Epithelial cell of prostate (primary cell): Measurements from ENCODE around the gene SERGEF.
A peak's percentile ranks its signal among the peaks of the same experiment; 100 is the strongest.

Experiments used
- DNase-seq: peaks from one replicate; pipeline ENCODE4 v3.0.0-alpha.2; 2011; ENCODE audit warnings: low read depth, low spot score
- H3K27ac ChIP-seq: fragments of 450-650 bp; 2 replicates; pipeline ENCODE4 v1.5.1; 2017; ENCODE audit warnings: mild to moderate bottlenecking

The SERGEF gene

DNA sequence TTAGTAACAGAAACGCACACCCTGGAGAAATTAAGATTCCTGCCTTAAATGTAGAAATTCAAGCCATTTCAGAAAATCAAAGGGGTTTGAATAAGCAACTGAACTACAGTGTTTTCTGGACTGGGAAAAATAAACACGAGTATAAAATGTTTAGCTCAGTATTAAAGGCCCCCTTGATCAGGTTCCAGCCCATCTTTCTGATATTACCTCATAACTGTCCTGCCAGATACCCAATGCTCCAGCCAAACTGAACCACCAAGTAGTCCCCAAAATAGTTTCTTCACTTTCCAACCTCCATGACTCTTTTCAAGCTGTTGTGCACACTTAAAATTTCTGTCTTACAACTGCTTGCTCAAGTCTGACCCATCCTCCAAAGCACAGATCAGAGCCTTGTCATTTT is 54.4 kb downstream of the SERGEF start:
- DNase-seq: no peak
- H3K27ac ChIP-seq: no peak overlapping the region

DNA sequence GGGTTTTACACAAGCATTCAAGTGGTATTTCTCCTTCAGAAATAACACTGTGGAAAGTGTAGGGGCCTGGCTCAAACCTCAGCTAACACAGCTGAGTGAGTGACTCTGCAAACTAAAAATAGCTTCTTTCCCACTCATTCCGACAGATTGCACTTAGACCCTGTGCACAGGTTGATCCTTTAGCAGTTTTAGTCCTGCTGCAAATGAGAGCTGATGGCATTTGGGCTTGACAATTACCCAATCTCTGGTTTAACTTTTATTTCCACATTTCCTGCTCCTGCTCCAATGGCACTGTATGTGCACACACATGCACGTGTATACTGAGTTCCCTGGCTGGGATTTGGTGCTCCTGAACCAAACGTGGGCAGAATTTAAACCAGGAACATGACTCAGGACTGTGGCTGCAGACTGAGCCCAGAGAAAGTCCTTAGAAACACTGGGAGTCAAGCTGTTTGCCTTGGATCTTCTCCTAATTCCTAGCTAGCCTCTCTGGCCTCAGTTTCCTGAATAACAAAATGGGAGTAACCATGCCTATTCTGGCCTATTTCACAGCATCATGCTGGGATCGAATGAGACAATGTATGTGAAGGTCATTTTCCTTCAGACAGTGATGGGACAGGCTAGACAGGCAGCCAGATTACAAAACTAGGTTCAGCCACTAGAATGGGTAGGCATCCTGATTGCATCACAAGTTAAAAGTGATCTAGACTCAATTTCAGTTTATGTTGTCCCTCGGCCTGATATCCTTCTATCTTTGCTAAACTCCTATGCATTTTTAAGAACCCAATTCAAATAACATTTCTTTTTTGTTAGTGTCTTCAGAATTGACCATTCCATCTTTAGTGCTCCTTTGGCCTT is 58.2 kb downstream of the SERGEF start:
- DNase-seq: no peak
- H3K27ac ChIP-seq: no peak overlapping the region

DNA sequence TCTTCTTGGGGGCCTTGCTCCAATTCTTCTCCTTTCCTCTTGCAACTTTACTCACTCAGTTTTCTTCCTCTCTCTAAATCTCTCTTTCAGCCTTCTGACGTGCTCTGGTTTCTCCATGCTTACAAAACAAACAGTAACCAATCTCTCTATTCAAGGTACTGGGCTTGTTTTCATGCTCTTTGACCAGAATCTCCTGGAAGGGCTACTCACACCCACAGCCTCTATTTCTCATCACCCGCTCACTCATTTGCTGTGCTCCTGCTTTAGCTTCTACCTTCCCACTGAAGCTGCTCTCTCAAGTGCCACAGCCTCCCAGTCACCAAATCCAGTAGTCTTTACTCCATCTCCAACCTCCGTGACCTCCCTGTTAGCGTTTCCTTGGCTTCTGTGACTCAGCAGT is 60.4 kb downstream of the SERGEF start:
- H3K27ac ChIP-seq: no peak overlapping the region
- DNase-seq: no peak

DNA sequence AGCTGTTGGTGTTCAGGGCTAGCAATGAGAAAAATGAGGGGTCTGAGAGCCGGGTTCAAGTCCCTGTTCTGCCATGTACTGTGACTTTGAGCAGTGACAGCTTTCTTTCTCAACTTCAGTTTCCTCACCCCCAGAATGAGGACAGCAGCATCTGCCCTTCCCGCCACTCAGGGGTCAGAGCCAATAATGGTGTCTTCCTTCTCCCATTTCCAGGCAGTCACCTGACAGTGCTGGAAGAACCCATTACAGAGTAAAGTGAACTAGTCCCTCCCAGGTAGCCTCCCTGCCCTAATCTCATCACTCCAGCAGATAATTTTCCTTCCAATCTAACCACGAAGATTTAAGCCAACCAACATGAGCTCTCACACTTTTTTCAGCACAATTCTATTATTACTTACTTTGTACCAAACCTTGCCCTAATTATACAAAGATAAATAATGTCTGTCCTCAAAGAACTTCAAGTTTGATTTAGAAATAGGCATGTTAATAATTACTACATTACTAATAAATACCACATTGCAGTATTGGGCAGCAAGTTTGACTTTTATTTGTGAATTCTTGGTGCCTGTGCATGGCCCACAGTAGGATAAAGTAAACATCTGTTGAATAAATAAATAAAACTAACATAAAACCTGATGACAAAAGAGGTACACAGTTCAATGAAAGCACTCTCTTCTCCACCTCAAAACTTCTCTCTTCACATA is 61.0 kb downstream of the SERGEF start:
- no peak overlapping the region for H3K27ac ChIP-seq
- DNase-seq: no peak

DNA sequence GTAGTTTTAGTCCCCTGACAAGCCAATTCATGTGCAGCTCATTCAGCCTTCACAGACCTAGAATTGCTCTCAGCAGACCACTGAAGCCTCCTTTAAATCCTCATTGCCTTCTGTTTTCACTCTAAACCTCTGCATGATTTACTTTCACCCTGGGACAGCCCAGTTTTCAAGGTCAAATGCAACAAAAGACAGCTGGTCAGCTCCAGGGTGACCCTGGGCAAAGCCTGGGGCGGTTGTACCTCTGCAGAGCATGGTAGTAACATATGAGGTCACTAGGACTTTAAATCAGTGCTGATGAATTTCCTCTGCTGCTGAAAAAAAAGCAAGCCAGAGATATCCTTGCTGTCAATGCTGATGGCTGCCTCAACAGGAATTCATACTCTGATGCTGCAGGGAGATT is 62.2 kb downstream of the SERGEF start:
- DNase-seq: no peak
- no peak overlapping the region for H3K27ac ChIP-seq

DNA sequence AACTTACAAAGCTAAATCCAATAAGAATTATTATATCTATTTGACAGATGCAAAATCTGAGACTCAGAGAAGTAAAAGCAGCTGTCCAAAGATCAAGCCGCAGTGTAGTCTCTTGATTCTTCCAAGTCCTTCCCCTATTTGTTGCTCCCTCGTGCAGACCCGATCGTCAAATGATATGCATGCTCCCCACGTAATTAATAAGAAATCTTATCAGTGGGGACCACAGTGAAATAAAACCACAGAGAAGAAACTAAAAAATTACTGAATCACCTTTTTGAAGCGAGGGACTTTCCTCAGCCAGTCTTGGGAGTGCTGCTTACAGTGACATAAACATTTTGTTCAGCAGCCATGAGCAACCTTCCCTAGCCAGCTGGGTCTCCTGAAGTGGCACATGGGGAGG is 64.6 kb downstream of the SERGEF start:
- DNase-seq: no peak

DNA sequence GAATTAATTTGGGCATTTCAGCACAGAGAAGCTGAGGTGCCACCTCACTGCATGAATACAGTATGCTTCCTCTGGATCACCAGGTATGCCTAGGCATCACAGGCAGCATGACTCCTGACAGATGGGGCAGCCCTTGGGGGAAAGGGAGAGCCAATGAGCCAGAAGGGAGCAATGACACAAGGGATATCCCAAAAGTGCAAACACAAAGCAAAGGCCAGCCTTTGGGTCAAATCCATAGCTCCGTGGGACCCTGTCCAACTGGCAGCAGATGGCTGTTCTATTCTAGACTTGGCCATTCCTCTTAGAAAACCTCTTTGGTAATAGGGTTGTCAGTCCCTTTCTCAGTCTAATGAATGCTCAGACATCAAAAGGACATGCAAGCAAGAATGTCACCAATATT is 73.3 kb downstream of the SERGEF start:
- no peak for DNase-seq
- H3K27ac ChIP-seq: no peak overlapping the region

More for the DNA sequence above, 64.6 kb downstream of the SERGEF start:
- no peak overlapping the region for H3K27ac ChIP-seq

DNA sequence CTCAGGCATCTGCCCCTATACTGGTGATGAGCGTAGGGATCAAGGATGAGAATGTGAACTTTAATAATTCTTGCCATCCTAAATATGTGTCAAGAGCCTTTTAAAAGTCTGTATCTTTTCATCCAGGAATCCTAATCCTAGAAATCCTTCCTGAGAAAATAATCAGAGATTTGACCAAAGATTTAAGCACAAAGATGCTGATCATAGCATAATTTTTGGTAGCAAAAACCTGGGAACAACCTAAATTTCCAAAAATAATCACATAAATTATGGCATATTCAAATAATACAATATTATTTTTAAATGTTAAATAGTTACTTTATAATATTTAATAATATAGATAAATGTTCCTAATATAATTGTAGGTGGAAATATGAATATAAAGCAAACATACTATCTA is 76.1 kb downstream of the SERGEF start:
- H3K27ac ChIP-seq: no peak overlapping the region
- DNase-seq: no peak

DNA sequence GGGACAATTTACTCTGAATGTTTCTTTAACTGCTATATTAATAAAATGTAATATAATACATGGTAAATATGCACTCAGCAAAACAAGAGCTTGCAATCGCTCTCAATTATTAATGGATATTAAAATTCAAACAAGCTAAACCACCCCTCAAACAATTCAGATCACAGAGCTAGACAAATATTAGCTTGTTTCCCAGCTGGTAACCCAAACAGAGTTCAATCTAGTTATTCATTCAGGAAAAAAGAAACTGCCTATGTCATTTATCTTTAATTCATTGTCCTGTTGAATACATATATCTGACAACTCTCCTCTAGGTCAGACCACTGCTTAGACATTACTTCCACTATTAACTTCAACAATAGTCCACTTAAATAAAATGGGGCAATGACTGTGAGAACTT is 78.7 kb downstream of the SERGEF start:
- no peak overlapping the region for H3K27ac ChIP-seq
- DNase-seq: no peak

DNA sequence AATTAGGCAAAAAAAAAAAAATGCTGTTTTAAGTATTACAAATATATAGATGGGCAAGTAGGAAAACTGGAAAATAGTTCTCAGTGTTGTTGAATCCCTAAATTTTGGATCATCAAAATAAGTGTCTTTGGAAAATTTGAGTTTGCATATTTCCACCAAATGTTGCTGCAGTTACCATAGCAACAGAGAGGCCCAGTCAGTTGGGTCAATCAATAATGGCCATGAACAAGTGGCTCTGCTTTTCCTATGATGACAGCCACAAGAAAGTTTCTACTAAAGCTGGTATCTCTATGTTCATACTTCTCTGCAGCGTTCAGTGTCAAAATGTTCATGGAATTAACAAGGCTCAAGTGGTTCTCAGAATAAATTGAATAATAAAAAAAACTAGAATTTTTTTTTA is 79.1 kb downstream of the SERGEF start:
- no peak overlapping the region for H3K27ac ChIP-seq
- DNase-seq: no peak

DNA sequence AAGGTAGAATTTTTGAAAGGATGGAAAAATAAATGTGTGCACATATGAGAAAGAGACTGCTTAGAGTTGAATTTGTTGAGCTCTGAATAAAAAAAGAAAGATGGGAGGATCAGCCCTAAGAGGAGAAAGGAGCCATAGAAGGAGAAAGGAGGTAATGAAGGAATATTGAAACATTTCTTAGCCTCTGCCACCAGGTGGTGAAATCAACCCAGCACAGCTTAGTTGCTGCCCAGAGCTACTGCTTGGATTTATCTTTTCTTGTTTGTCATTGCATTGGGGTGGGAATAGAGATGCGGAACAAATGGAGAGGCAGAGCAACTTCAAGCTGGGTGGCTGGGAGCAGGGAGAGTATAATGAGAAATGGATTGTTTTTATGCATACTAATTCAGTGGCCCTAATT is 80.4 kb downstream of the SERGEF start:
- no peak overlapping the region for H3K27ac ChIP-seq
- DNase-seq: no peak

DNA sequence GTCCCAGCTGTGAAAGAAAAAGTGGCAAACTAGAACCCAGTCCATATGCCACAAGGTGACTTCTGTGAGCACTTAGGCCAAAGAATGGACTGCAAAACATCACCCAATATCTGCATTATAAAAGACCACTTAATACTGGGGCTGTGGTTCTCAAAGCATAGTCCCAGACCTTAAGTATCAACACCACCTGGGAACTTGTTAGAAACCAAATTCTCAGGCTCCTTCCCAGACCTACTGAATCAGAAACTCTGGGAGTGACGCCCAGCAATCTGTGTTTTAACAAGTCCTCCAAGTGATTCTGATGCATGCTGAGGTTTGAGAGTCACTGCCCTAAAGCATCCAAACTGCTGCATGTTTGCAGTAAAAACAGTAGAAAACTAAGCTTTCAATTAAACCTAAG is 81.3 kb downstream of the SERGEF start:
- peak; percentile 27 for DNase-seq
- no peak overlapping the region for H3K27ac ChIP-seq

DNA sequence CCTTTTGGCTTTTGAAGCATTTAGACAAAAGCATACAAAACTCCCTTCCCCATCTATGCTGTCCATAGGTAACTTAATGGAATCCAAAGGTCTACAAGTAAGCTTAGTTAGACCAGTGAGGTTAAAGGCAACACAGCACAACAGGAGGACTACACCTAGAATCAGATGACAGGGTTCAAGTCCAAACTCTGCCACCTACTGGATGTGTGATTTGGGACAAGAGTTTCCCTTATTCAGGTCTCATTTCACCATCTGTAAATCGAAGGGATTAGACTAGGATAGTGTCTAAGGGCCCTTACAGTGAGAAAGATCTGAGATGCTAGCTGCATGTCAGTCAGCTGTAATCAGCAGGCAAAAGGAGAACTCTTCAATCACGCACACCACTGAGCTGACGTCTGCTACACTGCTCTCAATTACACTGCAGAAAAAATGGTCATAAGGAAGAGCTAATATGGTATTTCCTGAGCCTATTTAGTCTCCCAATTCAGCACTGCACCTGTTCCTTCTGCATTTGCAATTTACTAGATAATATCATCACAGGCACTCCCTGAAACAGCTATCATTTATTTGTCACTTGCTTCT is 82.2 kb downstream of the SERGEF start:
- no peak for DNase-seq
- H3K27ac ChIP-seq: no peak overlapping the region

DNA sequence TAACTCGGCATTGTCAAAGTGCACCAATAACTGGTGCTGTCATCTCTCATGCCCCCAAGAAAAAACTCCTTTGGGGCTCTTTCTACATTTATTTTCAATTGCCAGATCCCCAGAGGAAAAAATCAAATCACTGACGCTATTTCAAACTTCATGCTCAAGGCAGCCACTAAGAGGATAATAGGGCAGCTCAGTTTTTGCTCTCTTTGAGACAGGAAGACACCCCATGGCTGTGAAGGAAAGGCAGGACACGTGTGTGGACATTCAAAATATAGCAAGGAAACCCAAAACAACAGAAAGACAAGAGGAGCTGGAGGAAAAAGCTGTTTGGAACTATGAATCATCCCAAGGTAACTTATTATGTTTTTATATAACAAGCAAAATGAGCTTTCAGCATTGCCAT is 83.7 kb downstream of the SERGEF start:
- no peak for DNase-seq

DNA sequence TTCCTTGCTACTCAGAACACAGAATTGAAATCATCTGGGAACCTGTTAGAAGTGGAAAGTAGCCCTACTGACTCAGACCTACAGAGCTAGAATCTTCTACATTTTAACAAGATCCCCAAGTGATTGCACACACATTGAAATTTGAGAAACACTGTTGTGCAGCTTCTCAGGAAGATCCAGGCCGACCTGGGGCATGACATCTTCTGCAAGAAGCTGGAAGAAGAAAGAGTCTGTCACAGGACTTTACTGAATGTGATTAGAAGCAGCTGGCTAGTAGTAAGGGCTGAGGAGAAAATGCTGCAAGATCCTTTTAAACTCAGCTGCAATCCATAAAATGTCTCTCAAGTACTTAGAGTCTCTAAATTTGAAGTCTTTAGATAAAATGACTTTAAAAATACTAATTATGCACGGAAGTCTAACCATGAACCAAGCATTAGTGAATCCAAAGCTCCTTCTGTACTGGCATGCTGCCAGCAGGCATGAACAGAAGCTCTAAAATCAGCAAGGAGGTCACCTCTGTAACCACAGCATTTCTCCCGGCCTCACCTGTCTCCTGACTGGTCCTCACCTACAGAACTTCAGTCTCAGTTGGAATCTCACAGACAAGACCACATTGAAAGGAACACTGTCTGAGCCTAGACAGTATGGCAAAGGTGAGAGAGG is 85.0 kb downstream of the SERGEF start:
- DNase-seq: no peak
- H3K27ac ChIP-seq: no peak overlapping the region

More for the DNA sequence above, 83.7 kb downstream of the SERGEF start:
- H3K27ac ChIP-seq: no peak overlapping the region

DNA sequence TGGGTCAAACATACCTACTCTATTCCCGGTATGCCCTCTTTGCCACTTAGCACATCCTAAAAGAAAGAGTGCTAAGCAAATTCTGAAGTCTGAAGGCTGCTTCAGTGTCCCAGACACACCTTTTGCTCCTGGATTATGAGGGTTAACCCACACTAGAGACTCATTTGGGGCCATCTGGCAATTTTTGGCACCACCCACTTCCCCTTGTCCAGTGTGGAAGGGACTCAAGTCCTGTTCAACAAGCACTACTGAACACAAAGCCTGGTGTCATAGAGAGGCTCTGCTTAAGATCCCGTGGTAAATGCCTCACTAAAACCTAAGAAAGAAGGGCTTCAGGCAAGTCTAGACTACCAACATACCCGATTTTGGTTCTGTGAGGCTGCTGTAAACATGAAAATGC is 85.8 kb downstream of the SERGEF start:
- DNase-seq: no peak
- no peak overlapping the region for H3K27ac ChIP-seq

DNA sequence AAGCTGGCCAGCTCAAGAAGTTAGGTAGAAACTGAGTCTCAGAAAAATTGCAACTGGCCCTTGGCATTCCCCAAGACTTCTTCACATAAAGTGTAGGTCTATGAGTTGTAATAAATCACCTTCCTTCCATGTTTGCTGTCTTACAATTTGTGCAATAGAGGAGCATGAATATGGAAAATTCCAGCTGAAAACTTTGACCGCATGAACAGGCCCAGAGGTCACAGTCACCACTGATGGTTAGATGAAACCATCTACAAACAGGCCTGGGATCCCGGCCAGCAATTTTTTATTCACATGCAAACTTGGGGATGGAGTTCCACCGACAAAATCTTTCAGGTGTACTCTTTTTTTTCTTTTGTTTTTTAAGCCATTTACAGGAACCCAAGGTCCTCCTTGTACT is 88.1 kb downstream of the SERGEF start:
- no peak for DNase-seq
- no peak overlapping the region for H3K27ac ChIP-seq

DNA sequence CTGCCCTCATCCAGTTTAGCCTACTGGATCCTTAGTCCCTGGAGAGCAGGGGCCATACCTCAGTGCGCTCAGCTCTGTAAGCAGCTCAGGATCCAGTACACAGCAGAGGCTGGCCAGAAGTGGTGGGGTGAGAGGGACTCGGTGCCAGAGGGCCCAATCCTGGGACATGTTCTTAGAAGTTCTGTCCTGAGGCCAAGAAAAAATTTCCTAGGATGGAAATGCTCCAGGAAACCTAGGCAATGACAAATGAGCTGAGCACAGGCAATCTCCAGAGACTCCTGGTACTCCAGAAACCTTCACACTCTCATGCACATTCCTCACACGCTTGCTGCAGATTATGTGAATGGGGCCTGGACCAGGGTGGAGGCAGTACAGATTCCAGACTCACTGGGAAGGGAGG is 89.6 kb downstream of the SERGEF start:
- no peak for DNase-seq
- H3K27ac ChIP-seq: no peak overlapping the region

DNA sequence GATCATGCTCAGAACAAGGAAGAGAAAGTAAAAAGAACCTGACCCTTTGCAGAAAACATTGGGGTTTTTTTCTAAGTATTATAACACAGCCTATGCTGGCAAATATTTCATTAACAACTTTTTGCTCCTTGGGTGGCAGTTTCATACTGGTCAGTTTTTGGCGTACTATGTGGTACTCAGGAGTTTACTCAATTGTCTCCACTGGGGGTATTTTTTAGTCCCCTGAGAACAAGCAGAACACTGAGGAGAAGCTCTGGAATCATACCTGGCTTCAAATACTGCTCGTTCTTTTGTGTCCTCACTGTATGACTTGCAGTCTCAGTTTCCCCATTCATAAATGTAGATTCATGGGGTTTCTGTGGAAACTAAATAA is 90.4 kb downstream of the SERGEF start:
- no peak overlapping the region for H3K27ac ChIP-seq
- DNase-seq: no peak

DNA sequence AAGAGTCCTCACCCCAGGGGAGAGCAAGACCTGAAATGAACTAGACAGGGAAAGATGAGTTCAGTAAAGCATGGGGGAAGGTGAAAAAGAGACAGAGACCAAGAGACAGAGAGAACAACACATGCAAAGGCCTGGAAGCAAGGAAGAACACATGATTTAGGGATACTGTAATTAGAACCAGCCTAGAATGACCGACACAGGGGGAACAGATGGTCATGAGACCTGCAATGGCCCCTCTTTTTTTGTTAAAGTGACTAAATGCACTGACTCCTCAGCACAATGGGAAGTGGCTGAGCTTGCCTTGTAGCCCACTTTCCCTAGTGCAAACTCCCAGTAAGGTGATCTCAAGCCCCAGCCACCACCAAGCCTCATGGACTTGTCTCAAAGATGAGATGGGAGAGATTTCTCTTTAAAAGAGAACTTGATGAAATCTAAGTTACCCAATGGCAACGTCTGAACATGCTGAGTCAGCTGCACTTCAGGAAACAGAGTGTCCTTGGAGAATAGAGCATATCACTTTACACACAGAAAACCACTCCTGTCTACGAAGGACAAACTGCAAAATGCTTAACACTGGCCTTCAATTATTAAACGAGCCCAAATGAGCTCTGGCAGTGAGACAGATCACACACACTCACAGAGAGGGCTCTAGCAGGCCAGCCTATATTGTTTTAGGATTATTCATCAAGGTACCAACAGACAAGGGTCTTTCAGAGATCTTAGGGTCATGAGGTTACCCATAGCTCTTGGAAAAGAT is 91.0 kb downstream of the SERGEF start:
- no peak overlapping the region for H3K27ac ChIP-seq
- DNase-seq: no peak
